ENCODE results near the gene NR1I3.

DNA sequence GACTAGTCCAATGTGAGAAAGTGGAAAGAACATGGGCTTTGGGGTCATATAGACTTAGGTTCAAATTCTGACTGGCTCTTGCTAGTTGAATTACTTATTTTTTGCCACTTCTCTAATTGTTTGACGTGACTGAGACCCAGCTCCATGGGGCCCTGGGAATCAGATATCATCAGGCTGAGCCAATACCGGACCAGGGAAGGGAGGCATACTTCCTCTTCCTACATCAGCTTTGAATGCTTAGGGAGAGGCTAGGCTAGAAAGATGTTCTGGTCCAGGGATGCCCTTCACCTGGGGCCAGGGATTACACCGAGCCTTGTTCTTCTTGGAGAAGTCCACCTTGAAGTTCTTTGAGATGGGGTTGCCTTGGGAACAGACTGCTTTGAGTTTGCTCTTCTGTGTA, 3.7 kb upstream of the NR1I3 start:
- TF ChIP-seq, protein P1, sequence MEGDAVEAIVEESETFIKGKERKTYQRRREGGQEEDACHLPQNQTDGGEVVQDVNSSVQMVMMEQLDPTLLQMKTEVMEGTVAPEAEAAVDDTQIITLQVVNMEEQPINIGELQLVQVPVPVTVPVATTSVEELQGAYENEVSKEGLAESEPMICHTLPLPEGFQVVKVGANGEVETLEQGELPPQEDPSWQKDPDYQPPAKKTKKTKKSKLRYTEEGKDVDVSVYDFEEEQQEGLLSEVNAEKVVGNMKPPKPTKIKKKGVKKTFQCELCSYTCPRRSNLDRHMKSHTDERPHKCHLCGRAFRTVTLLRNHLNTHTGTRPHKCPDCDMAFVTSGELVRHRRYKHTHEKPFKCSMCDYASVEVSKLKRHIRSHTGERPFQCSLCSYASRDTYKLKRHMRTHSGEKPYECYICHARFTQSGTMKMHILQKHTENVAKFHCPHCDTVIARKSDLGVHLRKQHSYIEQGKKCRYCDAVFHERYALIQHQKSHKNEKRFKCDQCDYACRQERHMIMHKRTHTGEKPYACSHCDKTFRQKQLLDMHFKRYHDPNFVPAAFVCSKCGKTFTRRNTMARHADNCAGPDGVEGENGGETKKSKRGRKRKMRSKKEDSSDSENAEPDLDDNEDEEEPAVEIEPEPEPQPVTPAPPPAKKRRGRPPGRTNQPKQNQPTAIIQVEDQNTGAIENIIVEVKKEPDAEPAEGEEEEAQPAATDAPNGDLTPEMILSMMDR (conservative IDR thresholded peaks at IDR 0.05; ENCODE audit: low read length) = no peak
- no peak for TF ChIP-seq EZH2phosphoT487 (IDR thresholded peaks at IDR 0.05; ENCODE audit: borderline replicate concordance, low read depth, low read length)
